Activated CD8-positive, alpha-beta memory T cell treated with anti-CD3 and anti-CD28 coated beads for 48 hours (primary cell): ENCODE measurements around the gene YBX3.

Experiments
- DNase-seq, 3 experiments: peaks; one replicate each; pipeline ENCODE4 v3.0.0-alpha.2; 2020; ENCODE audit warnings: low read depth in 2 of 3, low spot score in 2 of 3

The YBX3 gene

GRCh38 chr12:10672231-10672868, 50.8 kb downstream of the YBX3 start:
- no peak for DNase-seq

GRCh38 chr12:10669533-10669932, 53.6 kb downstream of the YBX3 start:
- no peak for DNase-seq

GRCh38 chr12:10668526-10668925, 54.6 kb downstream of the YBX3 start:
- no peak for DNase-seq

- no peak for DNase-seq
These were observed 55.5 kb downstream of the YBX3 start for GRCh38 chr12:10667581-10667980.

GRCh38 chr12:10664499-10664898, 58.6 kb downstream of the YBX3 start:
- no peak for DNase-seq

GRCh38 chr12:10663869-10664268, 59.3 kb downstream of the YBX3 start:
- DNase-seq: no peak

GRCh38 chr12:10661338-10661737, 61.8 kb downstream of the YBX3 start:
- DNase-seq: no peak

- DNase-seq: no peak
These were observed 69.1 kb downstream of the YBX3 start for GRCh38 chr12:10654003-10654402.

GRCh38 chr12:10652192-10652591, 70.9 kb downstream of the YBX3 start:
- no peak for DNase-seq
